Peyer's patch (tissue), 4 donors: Measurements from ENCODE around the gene NCOA3.

ENCODE experiments used
- CTCF ChIP-seq, 6 experiments: fragments of 450-650 bp in 4 of 6; fragments of 200-600 bp in 2 of 6; sonication (generic) in 1 of 6; IDR thresholded peaks; one replicate each; pipeline ENCODE4 v1.5.1; 2017 to 2019; ENCODE audit warnings: antibody characterized with exemption in 6 of 6, mild to moderate bottlenecking in 3 of 6, moderate library complexity in 1 of 6
- POLR2A ChIP-seq, 2 donors: fragments of 450-650 bp; IDR thresholded peaks; one replicate each; pipeline ENCODE4 v1.5.1; 2017; ENCODE audit warnings: antibody characterized with exemption in 2 of 2, mild to moderate bottlenecking in 2 of 2, moderate library complexity in 2 of 2

GRCh38 chr20:47492284-47492683 lies 9.4 kb upstream of the NCOA3 start:
- TF ChIP-seq CTCF (IDR thresholded peaks at IDR 0.05) = no peak
- TF ChIP-seq POLR2A (IDR thresholded peaks at IDR 0.05) = no peak
